ENCODE measurements around the gene MYO1B.

- TF ChIP-seq POLR2A (IDR thresholded peaks at IDR 0.05; ENCODE audit: low read depth, low read length) (no peak), POLR2AphosphoS5 (IDR thresholded peaks at IDR 0.05; ENCODE audit: low read depth, low read length) (no peak), TAF1 (IDR thresholded peaks at IDR 0.05; ENCODE audit: low read depth, low read length) (no peak), PAX5 (IDR thresholded peaks at IDR 0.05; ENCODE audit: insufficient read depth, low read length, severe bottlenecking) (no peak), SPI1 (IDR thresholded peaks at IDR 0.05; ENCODE audit: low read depth, low read length) (peak; percentile 88)
Measured at GRCh38 chr2:191243154-191243553, 2.0 kb upstream of the MYO1B start.
